IMR-90 (cell line): Measurements from ENCODE around the gene TGFBI. TPM values are rescaled to one million over a fixed set of nuclear protein-coding genes. Genes with fewer than 3 reads are reported as not detected.

ENCODE experiments used
- ATAC-seq: fragments of 200-7000 bp; cut with Tn5 transposase; 2 replicates; pipeline ENCODE4 v1.9.1; 2020; ENCODE audit warnings: low read depth, mild to moderate bottlenecking, moderate library complexity
- BruUV-seq: library from RNA; stranded (reverse); fragments of 400-500 nt; replicated peaks from 2 replicates; lab custom pipeline; 2021; lab: Mats Ljungman, UMichigan
- CTCF ChIA-PET: fragments of 300-600 bp; formaldehyde crosslinking; extraction: SDS; loops from one replicate; lab custom pipeline; 2021; ENCODE audit warnings: antibody characterized with exemption; lab: Yijun Ruan, JAX
- POLR2A ChIA-PET: fragments of 300-600 bp; sonication (Branson Sonifier 250); formaldehyde crosslinking; loops from one replicate; lab custom pipeline; 2022; ENCODE audit warnings: antibody characterized with exemption; ENCODE audit not compliant: unreplicated experiment; lab: Charles Lee
- DNase-seq: peaks from one replicate; pipeline ENCODE4 v3.0.0; 2013
- H2AFZ ChIP-seq: replicated peaks from 2 replicates; pipeline ENCODE3; 2013; ENCODE audit warnings: low read length, mild to moderate bottlenecking; ENCODE audit not compliant: poor library complexity
- H2AK5ac ChIP-seq: 2 replicates; pipeline ENCODE4 v1.6.1; 2013; ENCODE audit warnings: low read depth, low read length, inconsistent platforms
- H2AK9ac ChIP-seq: replicated peaks from 2 replicates; pipeline ENCODE3; 2013; ENCODE audit warnings: mild to moderate bottlenecking, low read depth, low read length, moderate library complexity; ENCODE audit not compliant: poor library complexity
- H2BK120ac ChIP-seq: 2 replicates; pipeline ENCODE4 v1.6.1; 2013; ENCODE audit warnings: low read depth, low read length, inconsistent platforms
- H2BK15ac ChIP-seq: 3 replicates; pipeline ENCODE4 v1.6.1; 2013; ENCODE audit warnings: low read depth, low read length, inconsistent platforms
- H2BK20ac ChIP-seq: 2 replicates; pipeline ENCODE4 v1.6.1; 2013; ENCODE audit warnings: low read depth, mild to moderate bottlenecking, inconsistent platforms, low read length, moderate library complexity
- H2BK5ac ChIP-seq: 2 replicates; pipeline ENCODE4 v1.6.1; 2013; ENCODE audit warnings: mild to moderate bottlenecking, low read depth, low read length, inconsistent platforms; ENCODE audit not compliant: poor library complexity, severe bottlenecking
- H3K14ac ChIP-seq: replicated peaks from 2 replicates; pipeline ENCODE4 v1.6.1; 2013; ENCODE audit warnings: low read depth, low read length, inconsistent platforms
- H3K18ac ChIP-seq: 2 replicates; pipeline ENCODE4 v1.6.1; 2013; ENCODE audit warnings: low read depth, low read length, control low read depth
- H3K23ac ChIP-seq: 2 replicates; pipeline ENCODE4 v1.6.1; 2013; ENCODE audit warnings: low read depth, low read length, inconsistent platforms
- H3K27ac ChIP-seq: 2 replicates; pipeline ENCODE4 v1.5.1; 2013; ENCODE audit warnings: mild to moderate bottlenecking, control low read depth, low read length; ENCODE audit not compliant: insufficient read depth
- H3K27me3 ChIP-seq: 2 replicates; pipeline ENCODE4 v1.6.1; 2013; ENCODE audit warnings: low read length; ENCODE audit not compliant: control insufficient read depth, insufficient read depth
- H3K36me3 ChIP-seq: 2 replicates; pipeline ENCODE4 v1.6.1; 2013; ENCODE audit warnings: low read length, mixed read lengths; ENCODE audit not compliant: control insufficient read depth, insufficient read depth
- H3K4ac ChIP-seq: 2 replicates; pipeline ENCODE4 v1.6.1; 2013; ENCODE audit warnings: low read depth, low read length, inconsistent platforms
- H3K4me1 ChIP-seq: 2 replicates; pipeline ENCODE4 v1.6.1; 2013; ENCODE audit warnings: low read length, mixed read lengths; ENCODE audit not compliant: control insufficient read depth, insufficient read depth
- H3K4me2 ChIP-seq: 2 replicates; pipeline ENCODE4 v1.6.1; 2013; ENCODE audit warnings: low read depth, mild to moderate bottlenecking, control low read depth, low read length, moderate library complexity
- H3K4me3 ChIP-seq: 2 replicates; pipeline ENCODE4 v1.5.1; 2013; ENCODE audit warnings: low read depth, mild to moderate bottlenecking, control low read depth, low read length, moderate library complexity; ENCODE audit not compliant: insufficient read depth
- H3K56ac ChIP-seq: 2 replicates; pipeline ENCODE4 v1.6.1; 2013; ENCODE audit warnings: low read length, inconsistent platforms; ENCODE audit not compliant: insufficient read depth; ENCODE audit errors: extremely low read depth
- H3K79me1 ChIP-seq, 2 experiments: 2 replicates each; pipeline ENCODE4 v1.6.1; 2013; ENCODE audit warnings: low read length in 2 of 2, inconsistent platforms in 1 of 2, low read depth in 1 of 2
- H3K9ac ChIP-seq: 2 replicates; pipeline ENCODE4 v1.6.1; 2013; ENCODE audit warnings: low read depth, low read length, control low read depth
- H3K9me1 ChIP-seq: 2 replicates; pipeline ENCODE4 v1.6.1; 2013; ENCODE audit warnings: low read length, inconsistent platforms; ENCODE audit not compliant: insufficient read depth
- H3K9me3 ChIP-seq: 2 replicates; pipeline ENCODE4 v1.6.1; 2013; ENCODE audit warnings: low read length; ENCODE audit not compliant: control insufficient read depth, insufficient read depth
- H4K20me1 ChIP-seq: 2 replicates; pipeline ENCODE4 v1.6.1; 2013; ENCODE audit warnings: low read length, inconsistent platforms; ENCODE audit not compliant: insufficient read depth
- H4K5ac ChIP-seq: 2 replicates; pipeline ENCODE4 v1.6.1; 2013; ENCODE audit warnings: mild to moderate bottlenecking, low read depth, low read length, control low read depth
- H4K8ac ChIP-seq, 2 experiments: 2 replicates each; pipeline ENCODE4 v1.6.1; 2013; ENCODE audit warnings: low read depth in 2 of 2, low read length in 2 of 2, control low read depth in 1 of 2, inconsistent platforms in 1 of 2
- H4K91ac ChIP-seq: 2 replicates; pipeline ENCODE4 v1.6.1; 2013; ENCODE audit warnings: low read depth, low read length, inconsistent platforms; ENCODE audit not compliant: insufficient read depth
- CEBPB ChIP-seq: IDR thresholded peaks from 2 replicates; pipeline ENCODE4 v1.6.1; 2012; ENCODE audit warnings: low read depth, low read length, improper control_type of control experiment
- FOS ChIP-seq: fragments of 150-350 bp; IDR thresholded peaks from 2 replicates; pipeline ENCODE4 v1.6.1; 2016; ENCODE audit warnings: low read depth, low read length
- MAFK ChIP-seq: IDR thresholded peaks from 2 replicates; pipeline ENCODE4 v1.6.1; 2012; ENCODE audit warnings: low read depth, low read length, improper control_type of control experiment
- RAD21 ChIP-seq: IDR thresholded peaks from 2 replicates; pipeline ENCODE4 v1.6.1; 2012; ENCODE audit warnings: low read length, improper control_type of control experiment
- WGBS, 2 experiments: methylation state at CpG; one replicate each; pipeline versions ENCODE4 v1.1.5 to v1.1.7; 2013; ENCODE audit warnings: missing lambda C conversion rate in 2 of 2; ENCODE audit not compliant: insufficient read length in 1 of 2; ENCODE audit errors: extremely low coverage in 2 of 2; 5-methylcytosine and 5-hydroxymethylcytosine counted together
- dilution Hi-C: fragments of 300-500 bp; cut with HindIII; formaldehyde crosslinking; loops from one replicate; pipeline ENCODE4 v1.14.3; 2018; ENCODE audit warnings: low sequenced_read_pairs; ENCODE audit not compliant: unreplicated experiment
- in situ Hi-C: fragments of 300-500 bp; cut with MboI; formaldehyde crosslinking; loops from 3 replicates; pipeline ENCODE4 v1.14.3; 2019; ENCODE audit warnings: low sequenced_read_pairs, inconsistent platforms, mixed read lengths
- intact Hi-C: fragments of 100-400 bp; cut with micrococcal nuclease; formaldehyde crosslinking; loops from 2 replicates; pipeline ENCODE4 v1.10.0; 2022
- polyA plus RNA-seq, 3 experiments: library from polyadenylated mRNA; depleted of rRNA; stranded (reverse); fragments of >200 nt; gene quantifications; 2 replicates each; pipeline ENCODE4 v1.2.3, GENCODE V29; 2012; ENCODE audit warnings: low replicate concordance in 1 of 3
- total RNA-seq: library from RNA; depleted of rRNA; stranded (reverse); fragments of >200 nt; gene quantifications from 2 replicates; pipeline ENCODE4 v1.2.3, GENCODE V29; 2012

Gene TGFBI
- total and polyA plus RNA-seq, 2 of the 4 experiments (the other 2 are of a cell fraction), result 618 to 1,551 TPM

DNA sequence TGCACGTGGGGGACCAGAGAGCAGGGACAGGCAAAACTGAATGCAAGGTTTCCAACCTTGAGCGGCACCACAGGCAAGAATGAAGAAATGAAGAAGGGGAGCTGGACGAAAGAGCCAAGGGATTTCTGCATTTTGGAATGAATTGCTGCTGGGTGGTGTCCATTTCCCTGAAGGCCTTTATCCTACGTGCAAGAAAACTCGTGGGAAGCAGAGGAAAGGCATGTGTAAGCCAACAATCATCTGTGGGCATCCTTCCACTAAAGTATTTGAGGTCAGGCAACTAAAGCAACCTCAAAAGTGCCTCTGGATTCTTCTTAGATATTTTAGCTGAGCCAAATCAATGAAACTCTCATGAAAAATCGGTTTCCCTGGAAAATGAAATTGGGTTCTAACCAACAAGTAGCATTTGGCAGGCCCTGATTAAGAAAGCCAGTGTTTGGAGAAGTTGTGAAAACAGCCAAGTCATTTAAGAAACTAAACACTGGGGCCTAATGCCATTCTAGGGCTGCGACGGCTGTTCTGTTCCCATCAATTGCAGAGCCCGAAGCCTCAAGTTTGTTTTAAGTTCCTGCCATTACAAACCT is 4.7 kb upstream of the TGFBI start:
- dilution Hi-C loops, result no loop called here
- peaks cover 3 to 14% of the 10 kb centered on the region in 2 experiments; a peak in 3 of 4 replicates for H3K79me1 ChIP-seq
- TF ChIP-seq RAD21, result no peak
- no peak for TF ChIP-seq MAFK
- no peak for TF ChIP-seq FOS
- TF ChIP-seq CEBPB, result no peak
- H3K14ac ChIP-seq, result peak overlapping the region; percentile 66
- no peak overlapping the region for H2AK9ac ChIP-seq
- peak overlapping the region; percentile 93 for H2AK5ac ChIP-seq
- peak overlapping the region; percentile 75 for H3K4ac ChIP-seq
- H3K27ac ChIP-seq, result peak overlapping the region; percentile 17; the same call in 1 of the 2 replicates
- H2BK5ac ChIP-seq, result peak overlapping the region; percentile 52
- peak overlapping the region; percentile 11; the same call in 1 of the 2 replicates for H3K4me2 ChIP-seq
- peak overlapping the region; percentile 34 to 44; a peak in 2 of 4 replicates for H4K8ac ChIP-seq
- H3K9ac ChIP-seq, result no peak overlapping the region
- peak overlapping the region; percentile 35; the same call in 1 of the 2 replicates for H3K23ac ChIP-seq
- no peak overlapping the region for H3K4me3 ChIP-seq
- peak overlapping the region; percentile 79 for H2BK120ac ChIP-seq
- peak overlapping the region; percentile 63; the same call in 1 of the 2 replicates for H2BK20ac ChIP-seq
- DNase-seq, result peak; percentile 82
- no TSS peak for BruUV-seq
- in situ Hi-C loops, result no loop called here
- H3K36me3 ChIP-seq, result no peaks in the 10 kb centered on the region
- intact Hi-C loops, result no loop called here
- H4K91ac ChIP-seq, result peak overlapping the region; percentile 78
- ATAC-seq, result no peak
- peak overlapping the region; percentile 80 for H4K5ac ChIP-seq
- H3K18ac ChIP-seq, result peak overlapping the region; percentile 82
- peaks cover 22% of the 10 kb centered on the region for H3K9me1 ChIP-seq
- WGBS, 2 experiments, result 92% methylated on average over 2 of the region's 9 CpGs; no CpG with 5 or more reads in 1 of the 2 experiments
- H2BK15ac ChIP-seq, result peak overlapping the region; percentile 71; the same call in 2 of the 3 replicates
- POLR2A ChIA-PET, result no interaction called here
- peak overlapping the region; percentile 4 for H2AFZ ChIP-seq
- H4K20me1 ChIP-seq, result peaks cover 1% of the 10 kb centered on the region; the same call in 1 of the 2 replicates
- no peak overlapping the region for H3K56ac ChIP-seq
- H3K27me3 ChIP-seq, result no peaks in the 10 kb centered on the region
- H3K4me1 ChIP-seq, result peaks cover 38% of the 10 kb centered on the region
- CTCF ChIA-PET, result no interaction called here
- H3K9me3 ChIP-seq, result no peaks in the 10 kb centered on the region
